ENCODE results near the gene PCDHA1. TPM values are rescaled to one million over a fixed set of nuclear protein-coding genes. Genes with fewer than 3 reads are reported as not detected.

The PCDHA1 gene
- total and polyA plus RNA-seq, 4 experiments from 2014 or later = not detected

- H3K9me3 Mint-ChIP-seq = peaks cover 0 to 3% (median under 1%) of the 10 kb centered on the region in 8 donors
- CTCF ChIA-PET (ENCODE audit: partially characterized antibody) = no interaction called here
- H3K27me3 Mint-ChIP-seq = no peaks in the 10 kb centered on the region
- H3K27ac Mint-ChIP-seq = no peak overlapping the region
- H3K27me3 ChIP-seq (ENCODE audit: insufficient read depth, low read length) = no peaks in the 10 kb centered on the region
- no peaks in the 10 kb centered on the region for H3K4me1 ChIP-seq (ENCODE audit: insufficient read depth, low read length)
- H3K4me3 ChIP-seq (ENCODE audit: low read length in 2 of 2) = no peak overlapping the region
- H3K4me1 Mint-ChIP-seq = no peaks in the 10 kb centered on the region
- POLR2A ChIA-PET (ENCODE audit: partially characterized antibody) = no interaction called here
- intact Hi-C loops (cut with micrococcal nuclease) = no loop called here
- DNase-seq = no peak
- no peaks in the 10 kb centered on the region for H3K36me3 ChIP-seq (ENCODE audit: insufficient read depth, low read length)
- no peaks in the 10 kb centered on the region for H3K9me3 ChIP-seq (ENCODE audit: control insufficient read depth in 1 of 2, low read length in 2 of 2)
- no peak overlapping the region for H3K27ac ChIP-seq (ENCODE audit: low read depth, low read length)
- no peak overlapping the region for H3K4me3 Mint-ChIP-seq
- no peaks in the 10 kb centered on the region for H3K36me3 Mint-ChIP-seq
Measured at GRCh38 chr5:141032626-141033025, 246.7 kb downstream of the PCDHA1 start.

DNA sequence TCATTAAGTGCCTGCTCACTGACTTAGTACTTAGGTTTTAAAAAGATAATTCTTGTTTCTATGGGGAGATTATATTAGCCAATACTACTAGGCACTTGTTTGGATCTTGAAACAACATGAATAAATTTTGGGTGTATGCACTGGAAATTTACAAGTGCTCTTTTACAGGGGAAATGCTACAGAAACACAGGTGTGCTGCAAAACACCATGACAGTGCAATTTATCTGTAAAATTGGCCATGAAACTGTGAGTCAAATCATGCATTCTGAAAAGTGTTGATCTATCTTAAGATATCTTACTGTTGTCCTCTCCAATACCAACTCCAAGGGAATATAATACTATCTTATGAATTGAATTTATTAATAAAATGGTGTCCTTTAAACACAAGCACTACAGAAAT, 253.1 kb downstream of the PCDHA1 start:
- peaks cover 14% of the 10 kb centered on the region for H3K4me1 ChIP-seq (ENCODE audit: insufficient read depth, low read length)
- Mint-ChIP-seq H3K4me1 (no peaks in the 10 kb centered on the region), H3K9me3 (peaks cover 0 to 6% (median 2%) of the 10 kb centered on the region in 8 donors), H3K4me3 (no peak overlapping the region), H3K27ac (no peak overlapping the region), H3K36me3 (no peaks in the 10 kb centered on the region), H3K27me3 (peaks cover 0 to 2% of the 10 kb centered on the region in 2 donors)
- H3K27ac ChIP-seq (ENCODE audit: low read depth, low read length) = no peak overlapping the region
- no peak for DNase-seq
- no peaks in the 10 kb centered on the region for H3K9me3 ChIP-seq (ENCODE audit: control insufficient read depth in 1 of 2, low read length in 2 of 2)
- no peaks in the 10 kb centered on the region for H3K27me3 ChIP-seq (ENCODE audit: insufficient read depth, low read length)
- ChIA-PET CTCF (ENCODE audit: partially characterized antibody) (no interaction called here), POLR2A (ENCODE audit: partially characterized antibody) (no interaction called here)
- intact Hi-C loops (cut with micrococcal nuclease) = no loop called here
- no peaks in the 10 kb centered on the region for H3K36me3 ChIP-seq (ENCODE audit: insufficient read depth, low read length)
- H3K4me3 ChIP-seq (ENCODE audit: low read length in 2 of 2) = no peak overlapping the region

DNA sequence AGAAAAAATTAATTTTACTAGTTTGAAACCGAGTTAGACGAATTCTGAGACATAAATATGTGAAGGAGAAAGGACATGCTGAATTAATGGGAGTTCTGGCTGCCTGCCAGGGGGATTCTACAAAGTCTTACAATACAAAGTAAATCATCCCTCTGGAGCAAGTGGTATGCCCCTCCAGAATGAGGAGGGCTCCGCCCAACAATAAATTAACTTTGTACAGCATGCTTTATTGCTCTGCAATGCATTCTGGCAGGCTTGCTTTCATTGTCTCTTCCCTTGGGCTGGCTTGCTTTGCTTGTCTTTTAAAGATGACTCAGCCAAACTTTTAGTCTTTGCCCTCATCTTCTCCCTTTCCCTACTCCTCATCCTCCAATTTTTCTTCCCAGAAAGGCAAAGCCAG, 253.6 kb downstream of the PCDHA1 start:
- ChIA-PET POLR2A (ENCODE audit: partially characterized antibody) (no interaction called here), CTCF (ENCODE audit: partially characterized antibody) (no interaction called here)
- Mint-ChIP-seq H3K27me3 (peaks cover 2 to 4% of the 10 kb centered on the region in 2 donors), H3K36me3 (no peaks in the 10 kb centered on the region), H3K9me3 (peaks cover 0 to 6% (median 3%) of the 10 kb centered on the region in 8 donors), H3K27ac (no peak overlapping the region), H3K4me1 (no peaks in the 10 kb centered on the region), H3K4me3 (no peak overlapping the region)
- Histone ChIP-seq H3K27ac (ENCODE audit: low read depth, low read length) (no peak overlapping the region), H3K9me3 (ENCODE audit: control insufficient read depth in 1 of 2, low read length in 2 of 2) (no peaks in the 10 kb centered on the region), H3K27me3 (ENCODE audit: insufficient read depth, low read length) (no peaks in the 10 kb centered on the region), H3K4me3 (ENCODE audit: low read length in 2 of 2) (no peak overlapping the region), H3K36me3 (ENCODE audit: insufficient read depth, low read length) (no peaks in the 10 kb centered on the region), H3K4me1 (ENCODE audit: insufficient read depth, low read length) (peaks cover 14% of the 10 kb centered on the region)
- DNase-seq = no peak
- intact Hi-C loops (cut with micrococcal nuclease) = no loop called here

DNA sequence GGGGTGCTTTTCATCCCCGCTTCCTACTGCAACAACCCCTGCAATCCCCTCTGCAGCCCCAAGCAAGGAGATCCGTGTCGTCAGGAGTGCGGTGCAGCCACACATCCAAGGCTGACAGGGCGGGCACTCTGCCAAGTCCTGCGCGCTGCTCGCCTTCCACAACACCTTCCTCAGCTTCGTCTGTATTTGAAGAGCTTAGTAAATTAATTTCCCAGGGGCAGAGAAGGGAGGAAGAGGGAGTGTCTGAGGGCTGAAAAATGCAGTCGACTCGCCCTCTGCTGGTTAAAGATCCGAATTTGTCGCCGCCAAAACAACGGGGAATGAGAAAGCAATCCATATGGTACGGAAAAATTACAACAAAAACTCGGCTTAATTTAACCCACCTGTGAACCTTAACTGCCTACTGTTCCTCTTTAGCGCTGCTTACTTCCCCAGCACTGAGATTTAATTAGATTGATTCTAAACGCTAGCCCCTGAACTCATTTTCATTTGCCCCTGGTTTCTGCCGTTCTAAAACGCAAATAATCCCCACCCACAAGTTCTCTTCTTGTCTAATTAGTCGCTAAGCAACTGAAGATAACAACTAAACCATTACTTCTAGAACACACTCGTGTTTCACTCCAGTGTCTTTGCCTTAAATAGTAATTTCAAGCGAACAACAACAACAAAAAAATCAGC, 254.3 kb downstream of the PCDHA1 start:
- ChIA-PET POLR2A (ENCODE audit: partially characterized antibody) (no interaction called here), CTCF (ENCODE audit: partially characterized antibody) (no interaction called here)
- H3K4me1 Mint-ChIP-seq = no peaks in the 10 kb centered on the region
- H3K27ac ChIP-seq (ENCODE audit: low read depth, low read length) = no peak overlapping the region
- intact Hi-C loops (cut with micrococcal nuclease) = loop anchor here (5.0 kb wide), 1 partner anchor 678 kb away; the partner anchor contains the start of gene SLC4A9
- no peaks in the 10 kb centered on the region for H3K9me3 ChIP-seq (ENCODE audit: control insufficient read depth in 1 of 2, low read length in 2 of 2)
- no peaks in the 10 kb centered on the region for H3K27me3 ChIP-seq (ENCODE audit: insufficient read depth, low read length)
- H3K9me3 Mint-ChIP-seq = peaks cover 0 to 6% (median 3%) of the 10 kb centered on the region in 8 donors
- H3K36me3 Mint-ChIP-seq = no peaks in the 10 kb centered on the region
- H3K4me1 ChIP-seq (ENCODE audit: insufficient read depth, low read length) = peaks cover 14% of the 10 kb centered on the region
- no peak for DNase-seq
- no peaks in the 10 kb centered on the region for H3K36me3 ChIP-seq (ENCODE audit: insufficient read depth, low read length)
- H3K4me3 Mint-ChIP-seq = no peak overlapping the region
- H3K27me3 Mint-ChIP-seq = peaks cover 4 to 6% of the 10 kb centered on the region in 2 donors
- no peak overlapping the region for H3K27ac Mint-ChIP-seq
- no peak overlapping the region for H3K4me3 ChIP-seq (ENCODE audit: low read length in 2 of 2)

DNA sequence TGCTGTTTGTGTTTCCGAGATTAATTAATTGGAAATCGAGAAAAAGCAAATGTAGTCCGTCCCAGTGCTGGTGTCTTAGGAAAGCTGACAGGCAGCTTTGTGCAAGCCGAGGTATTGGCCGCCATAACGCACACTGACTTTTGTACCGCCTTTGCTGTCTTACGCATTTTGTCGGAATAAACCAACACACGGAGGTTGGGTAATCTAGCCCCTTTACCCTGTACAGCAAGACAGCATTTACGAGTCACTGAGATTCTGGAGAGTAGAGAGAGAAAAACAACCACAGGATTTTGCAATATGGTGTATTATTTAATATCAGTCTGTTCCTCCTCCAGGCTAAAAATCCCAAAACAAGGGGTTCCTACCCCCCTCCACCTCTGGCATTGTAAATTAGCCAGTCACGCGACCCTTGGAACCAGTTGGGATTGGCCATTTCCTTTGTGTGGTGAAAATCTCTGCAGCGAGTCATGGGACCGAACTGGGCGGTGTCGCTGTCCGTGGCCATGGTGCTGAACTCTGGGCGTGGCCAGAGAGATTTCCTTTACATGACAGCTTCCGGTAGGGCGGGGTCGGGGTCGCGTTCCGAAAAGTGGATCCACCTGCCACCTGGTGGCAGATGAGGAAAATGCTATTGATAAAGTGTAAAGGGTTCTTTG, 255.0 kb downstream of the PCDHA1 start:
- Mint-ChIP-seq H3K4me3 (no peak overlapping the region), H3K27me3 (peaks cover 5 to 6% of the 10 kb centered on the region in 2 donors), H3K4me1 (no peaks in the 10 kb centered on the region), H3K9me3 (peaks cover 0 to 6% (median 3%) of the 10 kb centered on the region in 8 donors), H3K36me3 (no peaks in the 10 kb centered on the region), H3K27ac (no peak overlapping the region)
- Histone ChIP-seq H3K4me3 (ENCODE audit: low read length in 2 of 2) (no peak overlapping the region), H3K27me3 (ENCODE audit: insufficient read depth, low read length) (no peaks in the 10 kb centered on the region), H3K36me3 (ENCODE audit: insufficient read depth, low read length) (no peaks in the 10 kb centered on the region), H3K9me3 (ENCODE audit: control insufficient read depth in 1 of 2, low read length in 2 of 2) (no peaks in the 10 kb centered on the region), H3K27ac (ENCODE audit: low read depth, low read length) (no peak overlapping the region), H3K4me1 (ENCODE audit: insufficient read depth, low read length) (peaks cover 14% of the 10 kb centered on the region)
- ChIA-PET POLR2A (ENCODE audit: partially characterized antibody) (no interaction called here), CTCF (ENCODE audit: partially characterized antibody) (no interaction called here)
- intact Hi-C loops (cut with micrococcal nuclease) = loop anchor here (5.0 kb wide), 1 partner anchor 679 kb away; the partner anchor contains the start of gene SLC4A9
- peak; percentile 64 to 74 (median 71) for DNase-seq

- ChIA-PET POLR2A (ENCODE audit: partially characterized antibody) (no interaction called here), CTCF (ENCODE audit: partially characterized antibody) (no interaction called here)
- Histone ChIP-seq H3K4me3 (ENCODE audit: low read length in 2 of 2) (no peak overlapping the region), H3K36me3 (ENCODE audit: insufficient read depth, low read length) (no peaks in the 10 kb centered on the region), H3K4me1 (ENCODE audit: insufficient read depth, low read length) (peaks cover 14% of the 10 kb centered on the region), H3K27me3 (ENCODE audit: insufficient read depth, low read length) (no peaks in the 10 kb centered on the region), H3K27ac (ENCODE audit: low read depth, low read length) (no peak overlapping the region), H3K9me3 (ENCODE audit: control insufficient read depth in 1 of 2, low read length in 2 of 2) (no peaks in the 10 kb centered on the region)
- DNase-seq = no peak
- Mint-ChIP-seq H3K27ac (no peak overlapping the region), H3K4me3 (no peak overlapping the region), H3K36me3 (no peaks in the 10 kb centered on the region), H3K27me3 (peaks cover 5 to 6% of the 10 kb centered on the region in 2 donors), H3K9me3 (peaks cover 0 to 6% (median 2%) of the 10 kb centered on the region in 8 donors), H3K4me1 (no peaks in the 10 kb centered on the region)
- intact Hi-C loops (cut with micrococcal nuclease) = loop anchor here (5.0 kb wide), 1 partner anchor 679 kb away; the partner anchor contains the start of gene SLC4A9
Measured at GRCh38 chr5:141041427-141041785, 255.5 kb downstream of the PCDHA1 start.

GRCh38 chr5:141042555-141042954, 256.6 kb downstream of the PCDHA1 start:
- peaks cover 0 to 7% (median 3%) of the 10 kb centered on the region in 8 donors for H3K9me3 Mint-ChIP-seq
- Histone ChIP-seq H3K4me1 (ENCODE audit: insufficient read depth, low read length) (peaks cover 14% of the 10 kb centered on the region), H3K4me3 (ENCODE audit: low read length in 2 of 2) (no peak overlapping the region), H3K27ac (ENCODE audit: low read depth, low read length) (no peak overlapping the region), H3K36me3 (ENCODE audit: insufficient read depth, low read length) (no peaks in the 10 kb centered on the region), H3K9me3 (ENCODE audit: control insufficient read depth in 1 of 2, low read length in 2 of 2) (no peaks in the 10 kb centered on the region), H3K27me3 (ENCODE audit: insufficient read depth, low read length) (no peaks in the 10 kb centered on the region)
- peaks cover 6 to 9% of the 10 kb centered on the region in 2 donors for H3K27me3 Mint-ChIP-seq
- no peak overlapping the region for H3K4me3 Mint-ChIP-seq
- intact Hi-C loops (cut with micrococcal nuclease) = loop anchor here (5.0 kb wide), 1 partner anchor 680 kb away; the partner anchor contains the start of gene SLC4A9
- no peak overlapping the region for H3K27ac Mint-ChIP-seq
- H3K4me1 Mint-ChIP-seq = no peaks in the 10 kb centered on the region
- CTCF ChIA-PET (ENCODE audit: partially characterized antibody) = no interaction called here
- POLR2A ChIA-PET (ENCODE audit: partially characterized antibody) = no interaction called here
- no peaks in the 10 kb centered on the region for H3K36me3 Mint-ChIP-seq
- DNase-seq = no peak

All from CD4-positive, alpha-beta memory T cell (primary cell).